Progenitor cell of endocrine pancreas (in vitro differentiated cells): Measurements from ENCODE around the gene TUFT1. TPM values are rescaled to one million over a fixed set of nuclear protein-coding genes. Genes with fewer than 3 reads are reported as not detected.

ENCODE experiments used
- DNase-seq: peaks from one replicate; pipeline ENCODE4 v3.0.0; 2021; ENCODE audit warnings: low spot score; ENCODE audit not compliant: unreplicated experiment
- H3K27ac Mint-ChIP-seq: 2 replicates; pipeline ENCODE4 v1.8.0; 2021; ENCODE audit warnings: mild to moderate bottlenecking, moderate library complexity, mixed read lengths
- H3K27me3 Mint-ChIP-seq: 2 replicates; pipeline ENCODE4 v1.8.0; 2021; ENCODE audit warnings: mixed read lengths
- H3K36me3 Mint-ChIP-seq: 2 replicates; pipeline ENCODE4 v1.8.0; 2022; ENCODE audit warnings: mixed read lengths; ENCODE audit not compliant: insufficient read depth
- H3K4me1 Mint-ChIP-seq: 2 replicates; pipeline ENCODE4 v1.8.0; 2021; ENCODE audit warnings: low read depth, mixed read lengths
- H3K4me3 Mint-ChIP-seq: 2 replicates; pipeline ENCODE4 v1.8.0; 2021; ENCODE audit warnings: low read depth, mild to moderate bottlenecking, moderate library complexity, mixed read lengths
- H3K9me3 Mint-ChIP-seq: 2 replicates; pipeline ENCODE4 v1.8.0; 2021; ENCODE audit warnings: low read depth, mixed read lengths
- total RNA-seq: library from RNA; stranded (reverse); gene quantifications from 2 replicates; pipeline ENCODE4 v1.2.1, GENCODE V29; 2021
- TF ChIP-seq, protein P1 (sequence below): fragments of 200-600 bp; sonication (generic); IDR thresholded peaks from one replicate; pipeline ENCODE4 v1.5.0; 2021; ENCODE audit warnings: antibody characterized with exemption, mild to moderate bottlenecking; ENCODE audit not compliant: unreplicated experiment

The TUFT1 gene
- total RNA-seq, 1 donor from 2014 or later: 12.5 TPM

DNA sequence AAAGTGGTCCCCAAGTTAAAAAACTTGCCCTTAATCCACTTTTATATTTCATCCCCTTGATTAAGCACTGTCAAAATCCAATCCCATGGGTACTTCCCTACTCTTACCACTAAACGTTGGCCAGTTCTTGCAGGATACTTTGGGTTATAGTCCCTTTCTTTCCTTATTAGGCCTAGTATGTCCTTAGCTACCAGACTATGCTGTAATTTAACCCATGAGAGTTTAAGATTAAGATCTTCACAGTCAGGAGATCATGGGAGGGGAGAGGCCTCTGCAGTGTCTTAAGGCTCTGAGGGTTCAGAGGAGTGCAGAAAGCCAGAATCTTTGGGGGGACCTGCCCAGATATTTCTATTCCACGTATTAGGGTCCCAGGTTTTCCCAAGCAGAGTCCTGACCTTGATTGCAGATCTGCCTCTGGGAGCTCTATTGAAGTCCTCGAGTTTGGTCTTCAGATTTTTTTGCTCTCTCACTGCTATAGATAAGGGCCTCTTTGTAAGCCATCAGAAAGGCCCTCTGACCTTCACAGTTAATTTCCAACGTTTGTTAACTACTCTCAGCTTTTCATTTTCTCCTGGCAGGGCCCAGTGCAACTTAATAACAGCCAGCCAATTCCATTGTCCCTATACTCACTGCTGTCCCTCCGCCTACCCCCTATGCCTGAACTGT lies 37.9 kb upstream of the TUFT1 start:
- Mint-ChIP-seq H3K4me3 (no peak overlapping the region), H3K36me3 (no peaks in the 10 kb centered on the region), H3K27me3 (no peaks in the 10 kb centered on the region), H3K9me3 (no peaks in the 10 kb centered on the region), H3K4me1 (peaks cover 26% of the 10 kb centered on the region), H3K27ac (peak overlapping the region; percentile 59)
- DNase-seq: no peak
- TF ChIP-seq, protein P1, sequence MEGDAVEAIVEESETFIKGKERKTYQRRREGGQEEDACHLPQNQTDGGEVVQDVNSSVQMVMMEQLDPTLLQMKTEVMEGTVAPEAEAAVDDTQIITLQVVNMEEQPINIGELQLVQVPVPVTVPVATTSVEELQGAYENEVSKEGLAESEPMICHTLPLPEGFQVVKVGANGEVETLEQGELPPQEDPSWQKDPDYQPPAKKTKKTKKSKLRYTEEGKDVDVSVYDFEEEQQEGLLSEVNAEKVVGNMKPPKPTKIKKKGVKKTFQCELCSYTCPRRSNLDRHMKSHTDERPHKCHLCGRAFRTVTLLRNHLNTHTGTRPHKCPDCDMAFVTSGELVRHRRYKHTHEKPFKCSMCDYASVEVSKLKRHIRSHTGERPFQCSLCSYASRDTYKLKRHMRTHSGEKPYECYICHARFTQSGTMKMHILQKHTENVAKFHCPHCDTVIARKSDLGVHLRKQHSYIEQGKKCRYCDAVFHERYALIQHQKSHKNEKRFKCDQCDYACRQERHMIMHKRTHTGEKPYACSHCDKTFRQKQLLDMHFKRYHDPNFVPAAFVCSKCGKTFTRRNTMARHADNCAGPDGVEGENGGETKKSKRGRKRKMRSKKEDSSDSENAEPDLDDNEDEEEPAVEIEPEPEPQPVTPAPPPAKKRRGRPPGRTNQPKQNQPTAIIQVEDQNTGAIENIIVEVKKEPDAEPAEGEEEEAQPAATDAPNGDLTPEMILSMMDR: no peak

DNA sequence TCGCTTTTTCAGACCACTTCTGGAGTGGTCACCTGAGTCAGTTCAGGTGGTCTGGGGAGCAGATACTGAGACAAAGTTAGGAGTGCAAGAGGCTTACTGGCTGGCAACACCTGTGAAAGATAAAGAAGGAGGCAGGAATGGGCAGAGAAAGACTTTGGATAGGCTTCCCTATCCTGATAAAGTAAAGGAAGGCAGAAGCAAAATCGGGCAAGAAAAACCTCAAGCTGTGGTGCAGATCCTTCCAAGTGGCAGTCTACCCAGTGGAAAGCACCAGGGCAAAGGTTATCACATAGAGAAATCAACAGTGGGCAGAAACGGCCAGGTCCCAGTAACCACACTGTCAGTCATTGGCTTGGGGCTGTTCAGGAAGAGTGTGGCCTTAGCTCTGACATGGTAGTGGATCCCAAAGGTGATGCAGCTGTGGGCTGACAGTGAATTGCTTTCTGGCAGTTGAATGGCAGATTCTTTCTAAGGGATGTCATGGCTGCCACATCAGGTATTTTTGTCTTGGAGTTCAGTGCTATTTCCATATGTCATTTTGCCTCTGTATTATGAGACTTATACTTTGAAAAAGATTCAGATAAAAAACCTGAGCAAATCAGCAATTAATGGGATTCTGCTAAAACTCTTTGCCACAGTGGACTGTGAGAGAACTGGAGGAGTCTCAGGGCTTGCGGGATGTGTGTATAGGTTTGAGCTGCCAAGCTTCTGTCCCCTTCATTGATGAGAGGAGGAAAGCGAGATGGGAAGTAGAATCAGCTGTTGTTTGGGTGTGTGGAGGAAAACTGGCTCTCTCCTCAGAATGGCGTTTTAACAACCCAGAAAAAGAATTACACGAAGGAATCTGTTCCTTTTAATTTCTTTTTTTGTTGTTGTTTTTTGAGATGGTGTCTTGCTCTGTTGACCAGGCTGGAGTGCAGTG lies 37.0 kb upstream of the TUFT1 start:
- H3K27me3 Mint-ChIP-seq: no peaks in the 10 kb centered on the region
- H3K9me3 Mint-ChIP-seq: no peaks in the 10 kb centered on the region
- no peak for DNase-seq
- peaks cover 27% of the 10 kb centered on the region for H3K4me1 Mint-ChIP-seq
- H3K36me3 Mint-ChIP-seq: no peaks in the 10 kb centered on the region
- H3K27ac Mint-ChIP-seq: peak overlapping the region; percentile 59
- H3K4me3 Mint-ChIP-seq: no peak overlapping the region
- TF ChIP-seq, protein P1: no peak

DNA sequence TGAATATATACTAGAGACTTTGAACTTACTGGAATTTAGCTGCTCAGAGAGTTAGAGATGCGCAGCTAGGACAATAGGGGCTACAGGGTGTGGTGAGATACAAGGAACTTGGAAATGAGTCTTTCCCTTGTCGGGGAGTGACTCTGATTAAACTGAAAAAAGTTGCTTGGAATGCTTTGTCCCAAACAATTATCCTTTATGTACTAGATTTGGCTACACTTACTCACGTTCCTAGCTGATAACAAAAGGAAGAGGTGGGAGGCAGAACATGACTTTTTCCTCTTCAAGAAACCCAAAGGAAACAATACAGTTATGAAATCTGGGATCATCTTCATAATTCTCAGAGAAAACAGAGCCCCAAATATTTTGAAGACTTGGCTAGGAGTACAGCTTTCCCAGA lies 35.9 kb upstream of the TUFT1 start:
- peaks cover 27% of the 10 kb centered on the region for H3K4me1 Mint-ChIP-seq
- TF ChIP-seq, protein P1: no peak

DNA sequence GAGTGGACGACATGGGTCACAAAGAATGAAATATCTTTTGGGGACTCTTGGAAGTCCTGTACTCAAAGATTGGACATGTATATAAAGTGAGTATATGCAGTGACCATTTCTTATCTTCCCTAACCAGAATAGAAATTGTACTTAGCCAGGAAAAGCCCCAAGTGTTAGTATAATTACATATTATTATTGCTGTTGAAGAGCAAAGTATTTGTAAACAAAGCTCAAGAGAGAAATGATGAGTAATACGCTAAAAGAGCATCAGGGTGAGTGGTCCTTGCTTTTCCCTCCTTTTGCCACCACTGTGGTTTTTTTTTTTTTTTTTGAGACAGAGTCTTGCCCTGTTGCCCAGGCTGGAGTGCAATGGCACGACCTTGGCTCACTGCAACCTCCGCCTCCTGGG lies 35.4 kb upstream of the TUFT1 start:
- DNase-seq: no peak
- TF ChIP-seq, protein P1: no peak
- Mint-ChIP-seq H3K36me3 (no peaks in the 10 kb centered on the region), H3K4me1 (peaks cover 27% of the 10 kb centered on the region), H3K27ac (peak overlapping the region; percentile 54), H3K9me3 (no peaks in the 10 kb centered on the region), H3K4me3 (no peak overlapping the region), H3K27me3 (no peaks in the 10 kb centered on the region)

More for the DNA sequence above, 35.9 kb upstream of the TUFT1 start:
- no peaks in the 10 kb centered on the region for H3K27me3 Mint-ChIP-seq
- no peaks in the 10 kb centered on the region for H3K9me3 Mint-ChIP-seq
- peak overlapping the region; percentile 54 for H3K27ac Mint-ChIP-seq
- no peak overlapping the region for H3K4me3 Mint-ChIP-seq
- no peaks in the 10 kb centered on the region for H3K36me3 Mint-ChIP-seq
- DNase-seq: no peak

DNA sequence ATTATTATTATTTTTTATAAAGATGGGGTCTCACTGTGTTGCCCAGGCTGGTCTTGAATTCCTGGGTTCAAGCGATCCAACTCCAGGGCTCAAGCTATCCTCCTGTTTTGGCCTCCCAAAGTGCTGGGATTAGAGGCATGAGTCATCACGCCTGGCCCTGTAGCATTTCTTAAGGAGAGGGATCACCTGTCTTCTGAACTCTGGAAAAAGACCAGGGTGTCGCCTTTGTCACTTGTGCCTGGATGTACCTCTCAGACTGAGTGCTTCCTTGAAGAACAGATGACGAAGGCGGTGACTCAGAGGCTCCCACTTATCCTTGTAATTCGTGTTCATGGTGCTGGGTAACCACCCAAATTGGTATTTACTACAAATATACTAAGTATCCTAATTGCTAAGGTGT lies 31.3 kb upstream of the TUFT1 start:
- Mint-ChIP-seq H3K27me3 (no peaks in the 10 kb centered on the region), H3K9me3 (no peaks in the 10 kb centered on the region), H3K36me3 (no peaks in the 10 kb centered on the region), H3K27ac (peak overlapping the region; percentile 69), H3K4me1 (peaks cover 33% of the 10 kb centered on the region), H3K4me3 (peak overlapping the region; percentile 43)
- TF ChIP-seq, protein P1: no peak
- no peak for DNase-seq
